ENCODE measurements around the gene ASXL3. TPM values are rescaled to one million over a fixed set of nuclear protein-coding genes. Genes with fewer than 3 reads are reported as not detected.

Gene ASXL3
- total RNA-seq, 1 donor from 2014 or later = 1.4 TPM

DNA sequence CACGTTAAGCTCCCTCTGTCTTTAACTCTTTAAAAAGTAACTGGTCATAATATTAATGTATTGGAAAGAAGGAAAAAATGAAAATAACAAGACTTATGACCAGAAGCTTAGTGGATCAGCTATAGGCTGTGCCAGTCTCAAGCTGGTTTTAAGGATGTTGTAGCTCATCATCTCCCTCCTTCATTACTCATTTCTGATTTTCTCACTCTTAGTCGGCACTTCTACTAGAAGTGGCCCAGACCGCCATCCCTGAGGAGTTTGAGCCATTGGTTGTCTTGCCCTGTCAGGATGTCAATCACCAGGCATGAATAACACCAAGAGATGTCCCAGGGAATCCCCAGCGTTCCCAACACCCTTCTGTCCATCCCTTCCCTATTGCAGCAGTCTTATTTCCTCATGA, 151.5 kb downstream of the ASXL3 start:
- Histone ChIP-seq H3K4me3 (ENCODE audit: low read depth, low read length) (no peak overlapping the region), H3K36me3 (ENCODE audit: control insufficient read depth, insufficient read depth, low read length) (no peaks in the 10 kb centered on the region), H3K27me3 (ENCODE audit: control insufficient read depth, insufficient read depth, low read length) (no peaks in the 10 kb centered on the region)
- DNase-seq (ENCODE audit: low read depth) = no peak
- TF ChIP-seq, protein P1, sequence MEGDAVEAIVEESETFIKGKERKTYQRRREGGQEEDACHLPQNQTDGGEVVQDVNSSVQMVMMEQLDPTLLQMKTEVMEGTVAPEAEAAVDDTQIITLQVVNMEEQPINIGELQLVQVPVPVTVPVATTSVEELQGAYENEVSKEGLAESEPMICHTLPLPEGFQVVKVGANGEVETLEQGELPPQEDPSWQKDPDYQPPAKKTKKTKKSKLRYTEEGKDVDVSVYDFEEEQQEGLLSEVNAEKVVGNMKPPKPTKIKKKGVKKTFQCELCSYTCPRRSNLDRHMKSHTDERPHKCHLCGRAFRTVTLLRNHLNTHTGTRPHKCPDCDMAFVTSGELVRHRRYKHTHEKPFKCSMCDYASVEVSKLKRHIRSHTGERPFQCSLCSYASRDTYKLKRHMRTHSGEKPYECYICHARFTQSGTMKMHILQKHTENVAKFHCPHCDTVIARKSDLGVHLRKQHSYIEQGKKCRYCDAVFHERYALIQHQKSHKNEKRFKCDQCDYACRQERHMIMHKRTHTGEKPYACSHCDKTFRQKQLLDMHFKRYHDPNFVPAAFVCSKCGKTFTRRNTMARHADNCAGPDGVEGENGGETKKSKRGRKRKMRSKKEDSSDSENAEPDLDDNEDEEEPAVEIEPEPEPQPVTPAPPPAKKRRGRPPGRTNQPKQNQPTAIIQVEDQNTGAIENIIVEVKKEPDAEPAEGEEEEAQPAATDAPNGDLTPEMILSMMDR (IDR thresholded peaks at IDR 0.05; ENCODE audit: insufficient read depth, low read length, poor library complexity, severe bottlenecking) = no peak

GRCh38 chr18:33733376-33733775, 155.4 kb downstream of the ASXL3 start:
- H3K36me3 ChIP-seq (ENCODE audit: control insufficient read depth, insufficient read depth, low read length) = no peaks in the 10 kb centered on the region
- no peak overlapping the region for H3K4me3 ChIP-seq (ENCODE audit: low read depth, low read length)
- DNase-seq (ENCODE audit: low read depth) = no peak
- TF ChIP-seq, protein P1 (IDR thresholded peaks at IDR 0.05; ENCODE audit: insufficient read depth, low read length, poor library complexity, severe bottlenecking) = no peak
- no peaks in the 10 kb centered on the region for H3K27me3 ChIP-seq (ENCODE audit: control insufficient read depth, insufficient read depth, low read length)

DNA sequence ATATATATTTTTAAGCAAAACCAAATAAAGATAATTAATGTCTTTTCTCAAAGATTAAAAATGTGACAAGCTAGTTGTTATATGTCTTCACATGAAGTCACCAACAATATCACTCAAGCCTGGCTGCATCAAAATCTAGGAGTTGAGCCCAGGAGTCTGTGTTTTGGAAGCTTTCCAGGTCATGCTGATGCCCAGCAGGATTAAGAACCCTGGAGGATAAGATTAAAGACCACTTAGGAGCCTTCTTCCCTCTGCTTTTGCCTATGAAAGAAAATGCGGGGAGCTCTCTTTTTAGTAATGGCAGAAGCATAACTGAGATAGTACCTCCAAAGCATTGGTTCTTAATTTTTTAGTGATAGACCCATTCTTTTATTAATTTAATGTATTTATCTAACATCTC, 157.4 kb downstream of the ASXL3 start:
- no peak for DNase-seq (ENCODE audit: low read depth)

DNA sequence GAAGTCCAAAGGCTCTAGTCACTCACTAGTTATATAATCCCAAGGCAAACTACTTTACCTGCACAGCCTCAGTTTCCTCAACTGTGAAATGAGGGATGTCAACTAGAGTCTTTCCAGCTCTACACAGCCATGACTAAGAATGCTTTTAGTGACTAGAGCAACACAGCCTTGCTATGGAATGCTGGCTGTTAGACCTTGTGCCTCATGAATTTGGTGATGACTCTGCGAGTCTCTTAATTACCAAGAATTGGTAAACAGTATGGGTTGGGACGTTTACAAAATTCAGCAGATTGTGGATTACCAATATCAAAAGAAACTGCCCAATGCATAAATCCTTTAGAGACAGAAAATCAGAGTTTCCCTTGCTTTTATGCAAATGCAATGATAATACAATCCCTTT, 163.7 kb downstream of the ASXL3 start:
- TF ChIP-seq, protein P1 (IDR thresholded peaks at IDR 0.05; ENCODE audit: insufficient read depth, low read length, poor library complexity, severe bottlenecking) = no peak
- no peaks in the 10 kb centered on the region for H3K27me3 ChIP-seq (ENCODE audit: control insufficient read depth, insufficient read depth, low read length)
- DNase-seq (ENCODE audit: low read depth) = no peak
- no peak overlapping the region for H3K4me3 ChIP-seq (ENCODE audit: low read depth, low read length)
- H3K36me3 ChIP-seq (ENCODE audit: control insufficient read depth, insufficient read depth, low read length) = no peaks in the 10 kb centered on the region

More for the DNA sequence above, 157.4 kb downstream of the ASXL3 start:
- Histone ChIP-seq H3K27me3 (ENCODE audit: control insufficient read depth, insufficient read depth, low read length) (no peaks in the 10 kb centered on the region), H3K4me3 (ENCODE audit: low read depth, low read length) (no peak overlapping the region), H3K36me3 (ENCODE audit: control insufficient read depth, insufficient read depth, low read length) (no peaks in the 10 kb centered on the region)
- TF ChIP-seq, protein P1 (IDR thresholded peaks at IDR 0.05; ENCODE audit: insufficient read depth, low read length, poor library complexity, severe bottlenecking) = no peak

DNA sequence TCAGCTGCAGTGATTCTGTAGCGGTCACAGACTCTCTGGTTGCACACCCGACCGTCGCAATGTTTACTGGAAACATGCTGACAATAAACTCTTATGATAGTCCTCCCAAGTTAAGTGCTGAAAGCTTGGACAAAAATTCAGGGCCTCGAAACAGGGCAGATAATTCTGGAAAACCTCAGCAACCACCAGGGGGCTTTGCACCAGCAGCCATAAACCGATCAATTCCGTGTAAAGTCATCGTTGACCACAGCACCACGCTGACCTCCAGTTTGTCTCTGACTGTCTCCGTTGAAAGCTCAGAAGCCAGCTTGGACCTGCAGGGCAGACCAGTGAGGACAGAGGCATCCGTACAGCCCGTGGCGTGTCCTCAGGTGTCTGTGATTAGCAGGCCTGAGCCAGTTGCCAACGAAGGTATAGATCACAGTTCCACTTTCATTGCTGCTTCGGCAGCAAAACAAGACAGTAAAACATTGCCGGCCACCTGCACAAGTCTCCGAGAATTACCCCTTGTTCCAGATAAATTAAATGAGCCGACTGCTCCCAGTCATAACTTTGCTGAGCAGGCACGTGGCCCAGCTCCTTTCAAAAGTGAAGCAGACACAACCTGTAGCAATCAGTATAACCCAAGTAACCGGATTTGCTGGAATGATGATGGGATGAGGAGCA, 166.1 kb downstream of the ASXL3 start:
- DNase-seq (ENCODE audit: low read depth) = no peak
- no peaks in the 10 kb centered on the region for H3K27me3 ChIP-seq (ENCODE audit: control insufficient read depth, insufficient read depth, low read length)
- no peaks in the 10 kb centered on the region for H3K36me3 ChIP-seq (ENCODE audit: control insufficient read depth, insufficient read depth, low read length)
- no peak overlapping the region for H3K4me3 ChIP-seq (ENCODE audit: low read depth, low read length)
- TF ChIP-seq, protein P1 (IDR thresholded peaks at IDR 0.05; ENCODE audit: insufficient read depth, low read length, poor library complexity, severe bottlenecking) = peak; percentile 4
